ENCODE measurements around the gene SLC24A4. TPM values are rescaled to one million over a fixed set of nuclear protein-coding genes. Genes with fewer than 3 reads are reported as not detected.

The SLC24A4 gene
- total RNA-seq, 1 experiment from 2014 or later = 0.02 TPM

- Histone ChIP-seq H3K27me3 (no peaks in the 10 kb centered on the region), H3K4me1 (no peaks in the 10 kb centered on the region; the same call in 1 of the 2 replicates), H3K4me3 (no peak overlapping the region), H3K36me3 (no peaks in the 10 kb centered on the region), H3K9me3 (replicated peaks) (no peaks in the 10 kb centered on the region), H3K27ac (no peak overlapping the region)
- DNase-seq = no peak
Measured at GRCh38 chr14:92549105-92549858, 226.3 kb downstream of the SLC24A4 start.

- no peak overlapping the region for H3K4me3 ChIP-seq
Measured at GRCh38 chr14:92549859-92550230, 226.9 kb downstream of the SLC24A4 start.

More at GRCh38 chr14:92549859-92550230, 226.9 kb downstream of the SLC24A4 start:
- no peaks in the 10 kb centered on the region for H3K36me3 ChIP-seq
- no peaks in the 10 kb centered on the region for H3K9me3 ChIP-seq (replicated peaks)
- no peak for DNase-seq
- H3K27me3 ChIP-seq = no peaks in the 10 kb centered on the region
- no peaks in the 10 kb centered on the region; the same call in 1 of the 2 replicates for H3K4me1 ChIP-seq
- H3K27ac ChIP-seq = no peak overlapping the region

Other genes with a start within 250 kb of the SLC24A4 start
- gene ATXN3, start 216.6 kb upstream of the SLC24A4 start, total RNA-seq (2014; rRNA removed; shearing (Covaris generic)) = 22.0 and 26.1 TPM in 2 replicates
- gene NDUFB1, start 201.5 kb upstream of the SLC24A4 start, total RNA-seq (2014; rRNA removed; shearing (Covaris generic)) = 250 and 280 TPM in 2 replicates
- 50.7 and 66.6 TPM in 2 replicates for gene CPSF2, start 201.2 kb upstream of the SLC24A4 start, total RNA-seq (2014; rRNA removed; shearing (Covaris generic))
- not detected in 2 replicates for gene RIN3, start 190.6 kb downstream of the SLC24A4 start, total RNA-seq (2014; rRNA removed; shearing (Covaris generic))